Natural killer cell (primary cell): Measurements from ENCODE around the gene ADAM23. TPM values are rescaled to one million over a fixed set of nuclear protein-coding genes. Genes with fewer than 3 reads are reported as not detected.
"Not testable (repeated sequence)": the region's sequence is repeated elsewhere in the genome, so short reads cannot be mapped to it uniquely, and the experiment has no call there.

ENCODE experiments used
- ATAC-seq, 3 donors: fragments of 150-1000 bp in 2 of 3; fragments of 200-7000 bp in 1 of 3; cut with Tn5 transposase; 1 replicate in 1 of 3; 2 replicates in 2 of 3; pipeline ENCODE4 v1.10.0; 2021; ENCODE audit warnings: mild to moderate bottlenecking in 2 of 3, moderate library complexity in 2 of 3
- DNase-seq, 2 donors: peaks; one replicate each; pipeline versions ENCODE4 v3.0.0 to v3.0.0-alpha.2; 2013 to 2021; ENCODE audit warnings: mixed read lengths in 1 of 2
- H3K27ac ChIP-seq: one replicate; pipeline ENCODE4 v1.5.1; 2013; ENCODE audit warnings: mild to moderate bottlenecking, low read length
- H3K27me3 ChIP-seq: one replicate; pipeline ENCODE4 v1.6.1; 2013; ENCODE audit warnings: low read length; ENCODE audit not compliant: control insufficient read depth, insufficient read depth
- H3K36me3 ChIP-seq: one replicate; pipeline ENCODE4 v1.6.1; 2013; ENCODE audit warnings: low read length; ENCODE audit not compliant: control insufficient read depth, insufficient read depth
- H3K4me1 ChIP-seq: one replicate; pipeline ENCODE4 v1.6.1; 2013; ENCODE audit warnings: low read length; ENCODE audit not compliant: control insufficient read depth, insufficient read depth
- H3K4me3 ChIP-seq: one replicate; pipeline ENCODE4 v1.5.1; 2013; ENCODE audit warnings: low read length
- H3K9me3 ChIP-seq: one replicate; pipeline ENCODE4 v1.6.1; 2013; ENCODE audit warnings: low read length; ENCODE audit not compliant: control insufficient read depth, insufficient read depth
- H3K27ac Mint-ChIP-seq, 2 donors: one replicate each; pipeline ENCODE4 v1.8.0; 2022; ENCODE audit warnings: mild to moderate bottlenecking in 2 of 2, mixed read lengths in 2 of 2, moderate library complexity in 1 of 2
- H3K27me3 Mint-ChIP-seq, 2 donors: one replicate each; pipeline ENCODE4 v1.8.0; 2022; ENCODE audit warnings: low read depth in 2 of 2, mixed read lengths in 2 of 2
- H3K36me3 Mint-ChIP-seq: one replicate; pipeline ENCODE4 v1.8.0; 2022; ENCODE audit warnings: mixed read lengths
- H3K4me1 Mint-ChIP-seq, 2 donors: one replicate each; pipeline ENCODE4 v1.8.0; 2022; ENCODE audit warnings: mixed read lengths in 2 of 2
- H3K4me3 Mint-ChIP-seq: one replicate; pipeline ENCODE4 v1.8.0; 2022; ENCODE audit warnings: mild to moderate bottlenecking, moderate library complexity, mixed read lengths
- H3K9me3 Mint-ChIP-seq, 2 donors: one replicate each; pipeline ENCODE4 v1.8.0; 2022; ENCODE audit warnings: mixed read lengths in 2 of 2
- CTCF ChIP-seq: fragments of 200-600 bp; IDR thresholded peaks from one replicate; pipeline ENCODE4 v1.8.0; 2022; ENCODE audit warnings: antibody characterized with exemption
- WGBS: methylation state at CpG from one replicate; pipeline ENCODE4 v1.1.7; 2013; ENCODE audit warnings: missing lambda C conversion rate; ENCODE audit not compliant: insufficient coverage; 5-methylcytosine and 5-hydroxymethylcytosine counted together
- intact Hi-C: fragments of 100-400 bp; cut with micrococcal nuclease; formaldehyde crosslinking; loops from one replicate; pipeline ENCODE4 v1.14.2; 2022
- total RNA-seq, 4 donors: library from RNA; stranded (reverse); fragments of 120-200 nt in 1 of 4; gene quantifications; one replicate each; pipeline versions ENCODE4 v1.2.3 to v1.2.4, GENCODE V29; 2013 to 2022

ADAM23 gene
- 1 to 10 TPM in 1 of 3 donors, not detected in 2; 1.6 TPM for total RNA-seq
- total RNA-seq (2013) = 1.4 TPM

GRCh38 chr2:206442833-206443734, at the start of gene ADAM23:
Gene ADAM23 (plus strand): TSS chr2:206443532. CDS start chr2:206443867, 335 bp downstream.
- TF ChIP-seq CTCF = no peak
- peaks cover 0 to 2% of the 10 kb centered on the region in 2 donors for H3K9me3 Mint-ChIP-seq
- no peak for ATAC-seq
- Histone ChIP-seq H3K9me3 (no peaks in the 10 kb centered on the region), H3K4me3 (no peak within 1 kb of the TSS), H3K27ac (no peak within 1 kb of the TSS), H3K27me3 (peaks cover 27% of the 10 kb centered on the region), H3K4me1 (peaks cover 7% of the 10 kb centered on the region), H3K36me3 (no peaks in the 10 kb centered on the region)
- intact Hi-C loops = no loop called here
- H3K27ac Mint-ChIP-seq = no peak within 1 kb of the TSS
- no peaks in the 10 kb centered on the region for H3K36me3 Mint-ChIP-seq
- H3K4me3 Mint-ChIP-seq = peak within 1 kb of the TSS; percentile 42
- H3K27me3 Mint-ChIP-seq = peaks cover 42 to 62% of the 10 kb centered on the region in 2 donors
- under 1% methylated on average over 81 of the region's 81 CpGs for WGBS
- DNase-seq = peak in 1 of 2 donors; percentile 59
- peaks cover 0 to 8% of the 10 kb centered on the region in 2 donors for H3K4me1 Mint-ChIP-seq

GRCh38 chr2:206396211-206396610, 47.1 kb upstream of the ADAM23 start:
- Mint-ChIP-seq H3K36me3 (no peaks in the 10 kb centered on the region), H3K27me3 (no peaks in the 10 kb centered on the region), H3K4me3 (no peak overlapping the region), H3K4me1 (no peaks in the 10 kb centered on the region), H3K27ac (no peak overlapping the region), H3K9me3 (peaks cover 0 to 4% of the 10 kb centered on the region in 2 donors)
- Histone ChIP-seq H3K9me3 (no peaks in the 10 kb centered on the region), H3K27ac (no peak overlapping the region), H3K4me3 (no peak overlapping the region), H3K27me3 (no peaks in the 10 kb centered on the region), H3K36me3 (no peaks in the 10 kb centered on the region), H3K4me1 (no peaks in the 10 kb centered on the region)
- intact Hi-C loops = no loop called here
- ATAC-seq (no peak), DNase-seq (no peak)
- no peak for TF ChIP-seq CTCF
- WGBS = 90% methylated on average over 6 of the region's 7 CpGs

GRCh38 chr2:206402956-206403569, 40.3 kb upstream of the ADAM23 start:
- ATAC-seq, H3K4me1 ChIP-seq, H3K9me3 Mint-ChIP-seq, H3K4me1 Mint-ChIP-seq, H3K27me3 ChIP-seq, H3K27me3 Mint-ChIP-seq, H3K36me3 ChIP-seq, H3K36me3 Mint-ChIP-seq, H3K27ac ChIP-seq, H3K27ac Mint-ChIP-seq, H3K9me3 ChIP-seq, H3K4me3 Mint-ChIP-seq, H3K4me3 ChIP-seq, DNase-seq, intact Hi-C loops: not testable (repeated sequence)
- 90% methylated on average over 6 of the region's 6 CpGs for WGBS
